ENCODE data around the gene SLC17A2.
"Not testable (repeated sequence)": the region's sequence is repeated elsewhere in the genome, so short reads cannot be mapped to it uniquely, and the experiment has no call there.

SLC17A2 gene

GRCh38 chr6:25949695-25950094, 19.2 kb upstream of the SLC17A2 start:
- no peak overlapping the region for H3K27ac ChIP-seq
- H3K4me3 ChIP-seq (ENCODE audit: low read depth, low read length) = no peak overlapping the region
- H3K36me3 ChIP-seq (replicated peaks) = no peaks in the 10 kb centered on the region
- in situ Hi-C loops (cut with HindIII; ENCODE audit: low pct_ligation_motif_present, low sequenced_read_pairs) = no loop called here
- no peak for DNase-seq
- no peak for TF ChIP-seq CTCF (IDR thresholded peaks at IDR 0.05; ENCODE audit: low read depth, low read length, missing control alignments)
- no peaks in the 10 kb centered on the region for H3K27me3 ChIP-seq (replicated peaks)

- H3K36me3 ChIP-seq (replicated peaks); H3K27ac ChIP-seq; H3K27me3 ChIP-seq (replicated peaks); in situ Hi-C loops (cut with HindIII; ENCODE audit: low pct_ligation_motif_present, low sequenced_read_pairs); H3K4me3 ChIP-seq (ENCODE audit: low read depth, low read length); DNase-seq: not testable (repeated sequence)
Measured at GRCh38 chr6:25947492-25947891, 17.0 kb upstream of the SLC17A2 start.

- Histone ChIP-seq H3K4me3 (ENCODE audit: low read depth, low read length) (no peak overlapping the region), H3K36me3 (replicated peaks) (no peaks in the 10 kb centered on the region), H3K27ac (no peak overlapping the region), H3K27me3 (replicated peaks) (no peaks in the 10 kb centered on the region)
- in situ Hi-C loops (cut with HindIII; ENCODE audit: low pct_ligation_motif_present, low sequenced_read_pairs) = no loop called here
- no peak for DNase-seq
- TF ChIP-seq CTCF (IDR thresholded peaks at IDR 0.05; ENCODE audit: low read depth, low read length, missing control alignments) = no peak
Measured at GRCh38 chr6:25946631-25947030, 16.1 kb upstream of the SLC17A2 start.

GRCh38 chr6:25945738-25946137, 15.2 kb upstream of the SLC17A2 start:
- H3K4me3 ChIP-seq (ENCODE audit: low read depth, low read length); DNase-seq; in situ Hi-C loops (cut with HindIII; ENCODE audit: low pct_ligation_motif_present, low sequenced_read_pairs); H3K27me3 ChIP-seq (replicated peaks); H3K27ac ChIP-seq; H3K36me3 ChIP-seq (replicated peaks): not testable (repeated sequence)

- H3K36me3 ChIP-seq (replicated peaks) = no peaks in the 10 kb centered on the region
- in situ Hi-C loops (cut with HindIII; ENCODE audit: low pct_ligation_motif_present, low sequenced_read_pairs) = no loop called here
- H3K27me3 ChIP-seq (replicated peaks) = no peaks in the 10 kb centered on the region
- H3K4me3 ChIP-seq (ENCODE audit: low read depth, low read length) = no peak overlapping the region
- no peak overlapping the region for H3K27ac ChIP-seq
- no peak for DNase-seq
- TF ChIP-seq CTCF (IDR thresholded peaks at IDR 0.05; ENCODE audit: low read depth, low read length, missing control alignments) = no peak
Measured at GRCh38 chr6:25944688-25945574, 14.4 kb upstream of the SLC17A2 start.

- H3K27ac ChIP-seq = no peak overlapping the region
- H3K4me3 ChIP-seq (ENCODE audit: low read depth, low read length) = no peak overlapping the region
- no peak for DNase-seq
- in situ Hi-C loops (cut with HindIII; ENCODE audit: low pct_ligation_motif_present, low sequenced_read_pairs) = no loop called here
- H3K36me3 ChIP-seq (replicated peaks) = no peaks in the 10 kb centered on the region
- TF ChIP-seq CTCF (IDR thresholded peaks at IDR 0.05; ENCODE audit: low read depth, low read length, missing control alignments) = no peak
- no peaks in the 10 kb centered on the region for H3K27me3 ChIP-seq (replicated peaks)
Measured at GRCh38 chr6:25943887-25944286, 13.4 kb upstream of the SLC17A2 start.

All from brain microvascular endothelial cell (primary cell).